Erythroblast (primary cell): ENCODE data around the gene DSCAML1.

Source experiments
- GATA1 ChIP-seq: IDR thresholded peaks from 2 replicates; pipeline ENCODE4 v1.6.1; 2011; ENCODE audit warnings: low read depth, mild to moderate bottlenecking, control low read depth, low read length, moderate library complexity
- POLR2A ChIP-seq: IDR thresholded peaks from 2 replicates; pipeline ENCODE4 v1.6.1; 2011; ENCODE audit warnings: mild to moderate bottlenecking, low read length

DNA sequence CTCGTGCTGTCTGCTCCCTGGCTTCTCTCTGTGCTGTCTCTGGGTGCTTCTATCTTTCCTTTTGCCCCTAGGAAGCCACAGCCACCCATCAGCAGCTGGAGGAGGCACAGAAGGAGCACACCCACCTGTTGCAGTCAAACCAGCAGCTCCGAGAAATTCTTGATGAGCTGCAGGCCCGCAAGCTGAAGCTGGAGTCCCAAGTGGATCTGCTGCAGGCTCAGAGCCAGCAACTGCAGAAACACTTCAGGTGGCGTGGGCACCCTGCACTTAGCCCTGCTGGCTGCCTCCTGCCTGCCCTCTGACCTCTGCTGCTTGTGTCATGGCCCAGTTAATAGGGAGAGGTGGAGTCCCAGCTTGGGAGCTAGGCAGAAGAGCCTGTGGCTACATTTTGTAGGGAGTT is 401.5 kb downstream of the DSCAML1 start:
- no peak for TF ChIP-seq POLR2A
- no peak for TF ChIP-seq GATA1
